NK-92 (cell line): ENCODE data around the gene MYO15A.

Source experiments
- DNase-seq: peaks from one replicate; lab custom pipeline; 2025; ENCODE audit not compliant: unreplicated experiment; lab: John Stamatoyannopoulos, UW

The MYO15A gene, protein sequence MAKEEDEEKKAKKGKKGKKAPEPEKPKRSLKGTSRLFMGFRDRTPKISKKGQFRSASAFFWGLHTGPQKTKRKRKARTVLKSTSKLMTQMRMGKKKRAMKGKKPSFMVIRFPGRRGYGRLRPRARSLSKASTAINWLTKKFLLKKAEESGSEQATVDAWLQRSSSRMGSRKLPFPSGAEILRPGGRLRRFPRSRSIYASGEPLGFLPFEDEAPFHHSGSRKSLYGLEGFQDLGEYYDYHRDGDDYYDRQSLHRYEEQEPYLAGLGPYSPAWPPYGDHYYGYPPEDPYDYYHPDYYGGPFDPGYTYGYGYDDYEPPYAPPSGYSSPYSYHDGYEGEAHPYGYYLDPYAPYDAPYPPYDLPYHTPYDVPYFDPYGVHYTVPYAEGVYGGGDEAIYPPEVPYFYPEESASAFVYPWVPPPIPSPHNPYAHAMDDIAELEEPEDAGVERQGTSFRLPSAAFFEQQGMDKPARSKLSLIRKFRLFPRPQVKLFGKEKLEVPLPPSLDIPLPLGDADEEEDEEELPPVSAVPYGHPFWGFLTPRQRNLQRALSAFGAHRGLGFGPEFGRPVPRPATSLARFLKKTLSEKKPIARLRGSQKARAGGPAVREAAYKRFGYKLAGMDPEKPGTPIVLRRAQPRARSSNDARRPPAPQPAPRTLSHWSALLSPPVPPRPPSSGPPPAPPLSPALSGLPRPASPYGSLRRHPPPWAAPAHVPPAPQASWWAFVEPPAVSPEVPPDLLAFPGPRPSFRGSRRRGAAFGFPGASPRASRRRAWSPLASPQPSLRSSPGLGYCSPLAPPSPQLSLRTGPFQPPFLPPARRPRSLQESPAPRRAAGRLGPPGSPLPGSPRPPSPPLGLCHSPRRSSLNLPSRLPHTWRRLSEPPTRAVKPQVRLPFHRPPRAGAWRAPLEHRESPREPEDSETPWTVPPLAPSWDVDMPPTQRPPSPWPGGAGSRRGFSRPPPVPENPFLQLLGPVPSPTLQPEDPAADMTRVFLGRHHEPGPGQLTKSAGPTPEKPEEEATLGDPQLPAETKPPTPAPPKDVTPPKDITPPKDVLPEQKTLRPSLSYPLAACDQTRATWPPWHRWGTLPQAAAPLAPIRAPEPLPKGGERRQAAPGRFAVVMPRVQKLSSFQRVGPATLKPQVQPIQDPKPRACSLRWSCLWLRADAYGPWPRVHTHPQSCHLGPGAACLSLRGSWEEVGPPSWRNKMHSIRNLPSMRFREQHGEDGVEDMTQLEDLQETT (N-terminal part only)

DNA sequence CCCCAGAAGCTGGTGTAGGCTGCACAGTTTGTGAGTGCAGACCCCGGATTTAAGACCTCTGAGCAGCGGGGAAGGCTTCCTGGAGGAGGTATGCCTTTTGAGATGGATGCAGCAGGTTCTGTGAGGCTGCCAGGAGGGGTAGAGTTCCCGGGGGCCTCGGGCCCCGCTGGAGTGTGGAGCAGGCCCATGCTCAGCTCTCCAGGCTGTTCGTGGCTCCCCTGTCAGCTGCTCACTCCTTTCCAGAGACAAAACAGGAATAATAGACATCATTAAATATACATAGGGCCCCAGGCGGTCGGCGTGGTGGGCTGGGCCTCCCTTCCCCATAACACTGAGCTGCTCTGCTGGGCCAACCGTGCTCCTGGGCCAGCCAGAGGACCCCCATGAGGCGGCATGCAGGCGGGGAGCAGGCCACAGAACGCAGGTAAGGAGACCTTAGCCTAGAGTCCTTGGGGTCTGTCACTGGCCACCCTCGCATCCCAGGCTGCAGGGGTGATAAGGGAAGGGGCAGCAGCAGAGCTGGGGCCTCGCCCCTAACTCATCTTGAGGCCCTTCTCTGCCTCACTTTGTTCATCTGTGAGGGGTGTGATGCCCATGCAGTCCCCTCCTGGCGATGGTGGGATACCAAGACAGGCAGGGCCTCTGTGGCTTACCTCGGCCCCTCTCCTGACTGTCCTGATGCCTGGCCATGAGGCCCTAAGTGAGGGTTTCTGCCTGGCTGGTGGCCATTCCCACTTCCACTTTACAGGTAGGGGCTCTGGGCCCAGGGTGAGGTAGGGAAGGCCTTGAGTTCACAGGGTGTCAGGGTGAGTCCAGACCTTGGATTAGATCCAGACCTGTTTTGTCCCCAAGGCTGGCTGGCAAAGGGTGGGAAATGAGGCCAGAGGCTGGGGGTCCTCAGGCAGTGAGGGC, at the start of gene MYO15A:
Gene MYO15A (plus strand): TSS at position 356 of the 912 bp plus-strand sequence. CDS start 10,045 bp downstream, outside the sequence.
- DNase-seq: no peak

DNA sequence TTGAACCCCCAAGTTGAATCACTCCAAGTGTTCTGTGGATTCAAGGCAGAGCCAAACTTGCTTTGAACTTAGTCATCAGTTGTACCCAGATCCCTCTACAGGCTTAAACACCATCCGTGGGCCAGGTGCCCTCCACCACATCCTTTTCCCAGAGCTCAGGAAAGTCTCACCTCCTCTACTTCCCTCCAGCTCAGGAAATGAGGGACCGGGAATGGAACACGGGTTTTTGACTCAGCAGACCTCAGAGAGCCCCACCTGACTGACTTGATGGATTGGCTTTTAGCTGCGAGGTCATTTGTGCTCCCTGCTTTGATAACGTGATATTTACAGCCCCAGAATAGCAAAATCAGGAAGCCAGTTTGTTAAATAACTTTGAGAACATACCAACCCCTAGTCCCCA, 49.3 kb upstream of the MYO15A start:
- no peak for DNase-seq

DNA sequence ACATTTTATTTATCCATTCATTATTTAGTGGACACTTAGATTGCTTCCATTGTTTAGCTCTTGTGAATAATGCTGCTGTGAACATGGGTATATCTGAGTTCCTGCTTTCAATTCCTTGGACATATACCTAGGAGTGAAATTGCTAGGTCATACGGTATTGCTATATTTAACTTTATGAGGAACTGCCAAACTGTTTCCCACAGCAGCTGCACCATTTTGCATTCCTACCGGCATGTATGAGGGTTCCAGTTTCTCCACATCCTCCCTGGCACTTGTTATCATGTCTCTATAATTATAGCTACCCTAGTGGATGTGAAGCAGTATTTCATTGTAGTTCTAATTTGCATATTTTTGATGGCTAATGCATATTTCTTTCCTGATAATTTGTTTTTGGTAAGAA, 44.5 kb upstream of the MYO15A start:
- no peak for DNase-seq

DNA sequence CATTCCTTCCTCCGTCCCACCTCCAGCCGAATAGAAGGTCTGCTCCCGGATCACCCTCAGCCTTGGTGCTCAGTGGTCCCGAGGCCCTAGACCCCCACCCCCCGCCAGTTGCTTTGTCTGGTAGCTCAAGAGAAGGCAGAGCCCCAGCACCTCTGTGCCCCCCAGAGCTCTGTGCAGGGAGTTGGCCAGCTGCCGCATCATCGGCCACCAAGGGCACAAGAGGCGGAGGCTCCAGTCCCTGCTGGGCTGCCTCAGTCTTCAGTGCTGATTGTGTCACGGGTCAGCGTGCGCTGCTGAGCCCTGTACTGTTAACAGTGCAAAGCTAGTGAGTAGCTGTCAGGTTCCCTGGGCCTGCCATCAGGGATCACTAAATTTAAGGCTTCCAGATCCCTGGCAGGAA, 43.0 kb upstream of the MYO15A start:
- DNase-seq: no peak

DNA sequence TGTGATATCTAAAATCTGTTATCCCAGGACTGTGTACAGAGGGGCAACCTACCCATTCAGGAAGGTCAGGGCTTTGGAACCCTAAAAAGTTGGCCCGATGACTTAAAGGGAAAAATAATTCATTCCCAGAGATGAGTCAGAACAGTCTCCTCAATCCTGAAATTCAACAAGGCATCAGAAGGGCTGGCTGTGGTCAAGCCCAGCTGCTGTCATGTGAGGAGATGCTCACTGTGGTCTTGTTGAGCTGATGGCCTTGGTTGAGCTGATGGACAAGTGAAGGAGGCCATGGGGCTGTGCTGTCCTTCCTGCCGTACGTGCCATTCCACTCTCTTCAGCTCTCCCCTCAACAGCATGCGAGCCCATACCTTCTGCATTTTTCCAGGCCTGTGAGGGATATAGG, 41.7 kb upstream of the MYO15A start:
- DNase-seq: no peak

DNA sequence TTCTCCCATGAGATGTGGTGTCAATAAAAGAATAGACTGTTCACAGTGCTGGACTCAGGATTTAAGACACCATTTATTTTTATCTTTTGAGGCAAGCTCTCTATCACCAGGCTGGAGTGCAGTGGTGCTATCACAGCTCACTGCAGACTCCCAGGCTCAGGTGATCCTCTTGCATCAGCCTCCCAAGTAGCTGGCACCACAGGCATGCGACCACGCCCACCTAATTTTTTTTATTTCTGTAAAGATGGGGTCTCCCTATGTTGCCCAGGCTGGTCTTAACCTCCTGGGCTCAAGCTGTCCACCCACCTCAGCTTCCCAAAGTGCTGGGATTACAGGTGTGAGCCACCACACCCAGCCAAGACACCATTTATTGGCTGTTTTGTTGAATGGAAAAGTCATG, 39.5 kb upstream of the MYO15A start:
- no peak for DNase-seq

DNA sequence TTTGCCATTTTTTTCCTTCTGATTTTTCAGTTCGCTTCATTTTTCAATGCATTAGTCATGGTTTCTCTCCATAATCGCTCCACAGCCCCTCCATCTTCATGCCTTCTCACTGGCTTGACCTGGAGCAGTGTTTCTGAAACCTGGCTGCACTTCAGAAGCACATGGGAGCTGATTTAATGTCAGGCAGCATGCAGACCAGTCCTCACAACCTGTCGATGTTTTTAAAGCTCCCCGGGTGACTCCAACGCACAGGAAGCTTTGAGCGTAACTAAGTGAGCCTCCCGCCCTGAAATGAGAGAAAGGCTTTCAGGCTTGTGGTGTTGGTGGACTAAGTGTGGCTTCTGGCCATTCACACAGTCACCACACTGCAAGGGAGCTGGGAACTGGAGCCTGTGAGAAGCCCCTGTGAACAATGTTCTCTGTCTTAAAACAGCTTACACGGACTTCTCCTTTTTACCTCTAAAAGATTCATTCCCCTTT, 37.7 kb upstream of the MYO15A start:
- DNase-seq: no peak

DNA sequence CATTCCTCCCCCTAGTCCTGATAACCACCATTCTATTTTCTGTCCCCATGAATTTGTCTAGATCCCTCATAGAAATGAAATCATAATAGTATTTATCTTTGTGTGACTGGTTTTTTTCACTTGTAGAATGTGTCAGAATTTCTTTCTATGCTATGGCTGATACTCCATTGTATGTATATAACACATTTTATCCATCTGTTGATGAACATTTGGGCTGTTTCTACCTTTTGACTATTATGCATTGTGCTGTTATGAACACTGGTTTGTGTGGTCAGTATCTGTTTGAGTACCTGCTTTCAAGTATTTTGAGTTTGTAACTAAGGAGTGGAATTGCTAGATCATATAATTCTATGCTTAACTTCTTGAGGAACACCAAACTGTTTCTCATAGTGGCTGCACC, 36.8 kb upstream of the MYO15A start:
- no peak for DNase-seq

DNA sequence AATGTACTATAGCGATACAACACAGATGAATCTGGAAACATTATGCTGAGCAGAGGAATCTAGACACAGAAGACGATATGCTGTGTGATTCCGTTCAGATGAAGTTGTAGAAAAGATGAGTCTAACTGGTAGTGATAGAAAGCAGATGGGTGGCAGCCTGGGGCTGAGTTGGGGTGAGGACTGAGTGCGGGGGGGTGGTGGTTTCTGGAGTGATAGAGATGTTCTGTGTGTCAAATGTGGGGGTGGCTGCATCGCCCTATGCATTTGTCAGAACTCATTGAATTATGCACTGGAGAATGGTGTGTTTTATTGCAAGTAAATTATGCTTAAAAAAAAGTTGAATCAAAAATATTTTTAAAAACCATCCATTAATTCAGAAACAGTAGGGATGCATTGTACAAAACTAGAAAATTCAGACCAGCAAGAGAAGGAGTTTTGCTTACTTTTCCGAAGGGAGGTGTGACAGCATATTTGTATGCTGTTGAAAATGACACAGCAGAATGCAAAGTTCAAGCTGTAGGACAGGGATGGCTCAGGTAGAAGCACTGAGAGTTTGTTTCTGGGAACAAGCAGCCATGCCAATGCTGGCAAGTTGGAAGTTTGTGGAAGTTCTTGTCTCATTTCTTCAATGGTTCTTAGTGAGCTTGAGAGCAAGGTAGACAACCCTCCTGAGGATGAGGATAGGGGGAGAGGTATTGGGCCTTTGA, 33.8 kb upstream of the MYO15A start:
- DNase-seq: no peak

DNA sequence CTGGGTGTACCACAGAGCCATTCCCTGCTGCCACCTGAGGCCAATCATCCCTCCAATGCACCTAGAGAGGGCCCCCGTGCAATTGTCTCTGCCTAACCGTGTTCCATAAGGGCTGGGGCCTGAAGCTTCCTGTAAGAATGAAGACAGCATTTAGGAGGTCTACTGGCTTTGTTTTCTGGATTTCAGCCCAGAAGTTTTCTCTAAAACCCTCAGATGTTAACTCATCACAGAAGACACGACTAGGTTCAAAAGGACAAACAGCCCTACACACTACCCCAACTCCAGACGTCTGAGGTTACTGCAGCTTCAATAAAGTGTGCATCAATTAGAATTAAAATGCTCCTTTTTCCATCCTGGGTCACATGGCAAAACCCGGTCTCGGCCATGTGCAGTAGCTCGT, 31.6 kb upstream of the MYO15A start:
- no peak for DNase-seq

DNA sequence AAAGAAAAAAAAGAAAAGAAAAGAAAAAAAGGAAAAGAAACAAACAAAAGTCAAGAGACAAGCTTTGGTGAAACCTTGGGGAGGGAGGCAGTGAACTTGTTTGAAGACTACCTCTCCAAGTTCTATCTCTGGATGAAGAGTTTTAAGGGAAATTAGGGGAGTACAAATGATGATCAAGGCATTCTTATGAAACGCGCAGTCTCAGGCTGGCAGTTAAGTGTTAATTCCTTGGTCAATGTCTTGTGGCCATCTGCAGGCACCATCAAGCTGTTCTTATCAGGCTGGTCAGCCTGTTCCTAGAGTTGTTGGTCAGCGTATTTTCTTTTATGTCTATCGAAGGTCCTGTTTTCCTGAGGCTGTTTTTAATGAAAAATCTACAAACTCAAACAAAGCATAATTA, 29.0 kb upstream of the MYO15A start:
- DNase-seq: no peak

DNA sequence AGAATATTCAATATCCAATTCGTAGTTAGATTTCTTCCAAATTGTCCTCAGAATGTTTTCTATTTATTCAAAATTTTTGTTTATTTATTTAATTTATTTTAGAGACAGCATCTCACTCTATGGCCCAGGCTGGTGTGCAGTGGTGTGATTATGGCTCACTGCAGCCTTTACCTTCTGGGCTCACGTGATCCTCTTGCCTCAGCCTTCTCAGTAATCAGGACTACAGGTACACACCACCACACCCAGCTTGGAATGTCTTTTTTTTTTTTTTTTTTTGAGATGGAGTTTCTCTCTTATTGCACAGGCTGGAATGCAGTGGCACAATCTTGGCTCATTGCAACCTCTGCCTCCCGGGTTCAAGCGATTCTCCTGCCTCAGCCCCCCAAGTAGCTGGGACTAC, 24.3 kb upstream of the MYO15A start:
- no peak for DNase-seq

DNA sequence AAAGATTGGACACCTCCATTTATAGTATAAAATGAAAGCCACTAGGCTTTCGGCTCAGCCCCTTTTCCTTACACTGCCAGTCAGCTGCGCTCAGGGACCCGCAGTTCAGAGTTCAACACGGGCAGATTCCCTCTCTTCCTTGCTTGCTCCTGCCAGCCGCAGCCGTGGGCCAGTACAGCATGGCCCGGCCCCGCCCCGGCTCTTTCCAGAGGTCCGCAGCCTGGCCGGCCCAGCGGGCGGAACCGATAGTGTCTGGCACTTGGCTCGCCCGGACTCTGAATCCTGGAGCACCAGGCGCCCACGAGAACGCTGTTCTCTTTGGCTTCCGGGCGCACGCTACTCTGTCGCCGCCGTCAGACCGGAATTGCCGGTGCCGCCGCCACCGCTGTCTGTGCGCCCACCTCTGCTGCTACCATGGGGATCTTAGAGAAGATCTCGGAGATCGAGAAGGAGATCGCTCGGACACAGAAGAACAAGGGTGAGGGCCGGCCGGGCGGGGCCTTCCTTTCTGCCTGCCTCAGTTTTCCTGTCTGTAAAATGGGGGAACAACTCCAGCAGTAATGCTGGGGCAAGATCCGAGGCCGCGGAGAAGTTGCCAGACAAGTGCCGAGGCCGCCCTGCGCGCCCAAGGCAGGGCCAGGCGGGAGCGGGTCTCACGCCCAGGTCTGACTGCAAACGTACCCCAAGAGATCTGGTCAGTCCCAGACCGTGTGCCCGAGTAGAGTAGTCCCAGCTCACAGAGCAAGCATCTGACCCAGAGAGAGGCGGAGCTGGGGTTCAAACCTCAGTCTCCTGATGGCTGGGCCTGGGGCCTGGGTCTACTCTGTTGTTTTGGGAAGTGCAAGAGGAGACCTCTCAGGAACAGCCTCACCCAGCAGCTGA, 20.7 kb upstream of the MYO15A start, which contains the start of gene DRG2:
Gene DRG2 (plus strand): TSS at position 339 of the 882 bp plus-strand sequence. CDS start 76 bp downstream, at position 415.
- no peak for DNase-seq

DNA sequence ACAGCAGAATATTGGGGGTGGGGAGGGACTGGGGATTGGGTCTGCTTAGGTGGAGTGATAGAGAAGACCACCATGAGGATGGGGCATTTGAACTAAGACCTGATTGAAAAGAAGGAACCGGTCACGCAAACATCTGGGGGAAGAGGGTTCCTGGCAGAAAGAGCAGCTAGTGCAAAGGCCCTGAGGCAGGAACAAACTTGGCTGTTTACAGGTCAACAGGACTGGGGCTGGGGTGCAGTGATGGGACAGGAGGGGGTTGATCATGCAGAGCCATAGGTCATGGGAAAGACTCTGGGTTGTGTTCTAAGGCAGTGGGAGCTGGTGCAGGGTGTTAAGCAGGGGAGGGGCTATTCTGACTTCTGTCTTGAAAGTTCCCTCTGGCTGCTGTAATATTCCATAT, 18.9 kb upstream of the MYO15A start:
- DNase-seq: no peak

DNA sequence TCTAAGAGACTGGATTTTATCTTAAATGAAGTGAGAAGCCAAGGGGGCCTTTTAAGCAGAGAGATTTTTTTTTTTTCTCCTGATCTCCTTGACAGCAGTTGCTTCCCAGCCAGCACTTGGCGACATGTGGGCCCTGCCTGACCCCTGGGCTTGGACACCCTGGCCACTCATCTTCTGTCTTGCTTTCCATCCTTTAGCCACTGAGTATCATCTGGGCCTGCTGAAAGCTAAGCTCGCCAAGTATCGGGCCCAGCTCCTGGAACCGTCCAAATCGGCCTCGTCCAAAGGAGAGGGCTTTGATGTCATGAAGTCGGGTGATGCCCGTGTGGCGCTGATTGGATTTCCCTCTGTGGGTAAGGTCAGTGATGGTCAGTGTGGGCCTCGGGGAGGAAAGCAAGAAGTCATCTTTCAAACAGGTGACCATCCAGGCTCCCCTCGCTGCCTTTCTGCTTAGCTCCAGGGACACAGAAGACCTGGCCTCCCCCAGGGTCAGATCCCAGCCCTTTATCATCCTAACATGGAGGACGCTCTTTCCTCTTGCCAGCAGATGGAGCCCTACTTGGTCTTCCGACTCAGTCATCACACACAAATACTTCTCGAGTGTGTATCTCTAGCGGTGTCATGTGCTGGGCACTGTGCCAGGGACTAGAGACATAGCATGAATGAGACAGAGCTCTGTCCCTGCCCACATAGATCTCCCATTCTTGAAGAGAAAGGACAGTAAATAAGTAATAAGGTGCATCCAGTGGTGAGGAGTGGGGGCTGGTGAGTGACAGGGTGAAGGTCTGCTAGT, 14.7 kb upstream of the MYO15A start:
- DNase-seq: no peak

DNA sequence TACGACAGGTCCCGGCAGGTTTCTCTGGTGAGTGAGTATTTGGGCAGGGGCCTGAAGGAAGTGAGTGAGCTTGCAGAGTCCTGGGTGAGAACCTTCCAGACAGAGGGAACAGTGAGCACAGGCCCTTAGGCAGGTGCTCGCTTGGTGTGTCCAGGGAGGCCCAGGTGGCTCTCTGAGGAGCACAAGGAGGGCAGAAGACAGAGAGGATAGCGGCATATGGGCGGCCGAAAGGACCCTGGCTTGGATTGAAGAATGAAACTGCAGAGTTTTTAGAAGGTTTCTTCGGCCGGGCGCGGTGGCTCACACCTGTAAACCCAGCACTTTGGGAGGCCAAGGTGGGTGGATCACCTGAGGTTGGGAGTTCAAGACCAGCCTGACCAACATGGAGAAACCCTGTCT, 14.1 kb upstream of the MYO15A start:
- DNase-seq: no peak

DNA sequence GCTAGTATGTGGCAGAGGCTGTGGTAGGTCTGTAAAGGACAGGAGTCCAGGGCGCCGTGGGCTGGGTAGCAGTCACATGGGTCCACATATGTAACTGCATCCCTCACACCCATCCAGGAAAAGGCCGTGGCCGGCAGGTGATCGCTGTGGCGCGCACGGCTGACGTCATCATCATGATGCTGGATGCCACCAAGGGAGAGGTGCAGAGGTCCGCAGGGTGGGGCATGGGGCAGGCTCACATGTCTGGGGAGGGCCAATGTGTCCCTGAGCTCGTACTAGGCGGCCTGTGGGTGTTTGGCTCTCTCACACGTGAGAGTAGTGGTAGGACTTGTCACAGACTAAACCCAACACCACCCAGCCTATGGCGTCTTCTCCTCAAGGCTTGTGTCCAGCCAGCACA, 9.0 kb upstream of the MYO15A start:
- no peak for DNase-seq

DNA sequence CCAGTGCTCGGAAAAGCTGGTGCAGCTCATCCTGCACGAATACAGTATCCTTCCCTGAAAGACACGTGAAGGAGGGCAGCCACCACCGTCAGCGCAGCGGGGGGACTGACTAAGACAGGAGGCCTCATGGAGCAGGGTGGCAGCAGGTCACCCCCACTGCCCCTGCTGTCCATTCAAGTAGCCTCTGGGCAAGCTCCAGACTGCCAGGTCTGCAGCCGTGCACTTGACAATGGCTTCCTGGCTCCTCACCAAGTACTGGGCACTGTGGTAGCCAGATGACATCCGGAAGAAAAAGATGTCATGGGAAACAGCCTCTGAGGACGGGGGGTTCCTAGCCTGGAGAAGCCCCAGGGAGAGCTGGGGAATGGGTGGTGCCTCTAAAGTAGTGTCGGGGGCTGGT, 7.9 kb upstream of the MYO15A start:
- DNase-seq: no peak
